Esophagus muscularis mucosa (tissue), 4 donors: ENCODE results near the gene LPIN2. TPM values are rescaled to one million over a fixed set of nuclear protein-coding genes. Genes with fewer than 3 reads are reported as not detected.
"Not testable (repeated sequence)": the region's sequence is repeated elsewhere in the genome, so short reads cannot be mapped to it uniquely, and the experiment has no call there.

Experiments used
- DNase-seq: peaks from one replicate; pipeline ENCODE4 v3.0.0-alpha.2; 2017; ENCODE audit errors: extremely low spot score
- H3K27ac ChIP-seq, 4 donors: fragments of 200-600 bp; sonication (generic); replicated peaks in 1 of 4; 1 replicate in 3 of 4; 2 replicates in 1 of 4; pipeline ENCODE4 v1.5.1; 2016 to 2019; ENCODE audit warnings: mild to moderate bottlenecking in 1 of 4
- H3K27me3 ChIP-seq, 4 donors: fragments of 200-600 bp; sonication (generic); one replicate each; pipeline versions ENCODE4 v1.5.1 to v1.6.0; 2016 to 2019
- H3K36me3 ChIP-seq, 4 donors: fragments of 200-600 bp; sonication (generic); one replicate each; pipeline ENCODE4 v1.5.1; 2016 to 2019
- H3K4me1 ChIP-seq, 4 donors: fragments of 200-600 bp; sonication (generic); one replicate each; pipeline ENCODE4 v1.5.1; 2016 to 2019
- H3K4me3 ChIP-seq, 4 donors: fragments of 200-600 bp; sonication (generic); 1 replicate in 2 of 4; 2 replicates in 2 of 4; pipeline ENCODE4 v1.5.1; 2016 to 2019; ENCODE audit warnings: mild to moderate bottlenecking in 4 of 4, moderate library complexity in 1 of 4
- H3K9me3 ChIP-seq, 4 donors: fragments of 200-600 bp; sonication (generic); 1 replicate in 3 of 4; 2 replicates in 1 of 4; pipeline ENCODE4 v1.5.1; 2016 to 2019
- EP300 ChIP-seq: sonication (generic); formaldehyde crosslinking; IDR thresholded peaks from one replicate; pipeline ENCODE4 v1.6.1; 2017; ENCODE audit warnings: antibody characterized with exemption
- POLR2A ChIP-seq: fragments of 450-650 bp; IDR thresholded peaks from one replicate; pipeline ENCODE4 v1.6.1; 2017; ENCODE audit warnings: antibody characterized with exemption, moderate library complexity, mild to moderate bottlenecking, low read depth
- POLR2AphosphoS5 ChIP-seq, 2 donors: sonication (generic); formaldehyde crosslinking; IDR thresholded peaks; one replicate each; pipeline ENCODE4 v1.6.1; 2017; ENCODE audit warnings: antibody characterized with exemption in 2 of 2
- WGBS: methylation state at CpG from one replicate; pipeline ENCODE4 v1.1.5; 2018; 5-methylcytosine and 5-hydroxymethylcytosine counted together
- intact Hi-C: fragments of 100-400 bp; cut with DNase I; formaldehyde crosslinking; loops from one replicate; pipeline ENCODE4 v1.15.1; 2023
- total RNA-seq, 4 donors: library from RNA; depleted of rRNA; stranded (reverse); fragments of >200 nt; gene quantifications; one replicate each; pipeline versions ENCODE4 v1.1.0 to v1.2.1, GENCODE V29; 2016
- TF ChIP-seq, protein P1 (sequence below), 3 experiments: fragments of 200-600 bp in 2 of 3; fragments of 450-650 bp in 1 of 3; sonication (generic) in 2 of 3; IDR thresholded peaks; one replicate each; pipeline ENCODE4 v1.5.1; 2017 to 2019; ENCODE audit warnings: antibody characterized with exemption in 3 of 3, mild to moderate bottlenecking in 2 of 3, moderate library complexity in 1 of 3

The LPIN2 gene
- total RNA-seq, 4 donors from 2014 or later, result 15.4 to 26.9 (median 24.8) TPM

DNA sequence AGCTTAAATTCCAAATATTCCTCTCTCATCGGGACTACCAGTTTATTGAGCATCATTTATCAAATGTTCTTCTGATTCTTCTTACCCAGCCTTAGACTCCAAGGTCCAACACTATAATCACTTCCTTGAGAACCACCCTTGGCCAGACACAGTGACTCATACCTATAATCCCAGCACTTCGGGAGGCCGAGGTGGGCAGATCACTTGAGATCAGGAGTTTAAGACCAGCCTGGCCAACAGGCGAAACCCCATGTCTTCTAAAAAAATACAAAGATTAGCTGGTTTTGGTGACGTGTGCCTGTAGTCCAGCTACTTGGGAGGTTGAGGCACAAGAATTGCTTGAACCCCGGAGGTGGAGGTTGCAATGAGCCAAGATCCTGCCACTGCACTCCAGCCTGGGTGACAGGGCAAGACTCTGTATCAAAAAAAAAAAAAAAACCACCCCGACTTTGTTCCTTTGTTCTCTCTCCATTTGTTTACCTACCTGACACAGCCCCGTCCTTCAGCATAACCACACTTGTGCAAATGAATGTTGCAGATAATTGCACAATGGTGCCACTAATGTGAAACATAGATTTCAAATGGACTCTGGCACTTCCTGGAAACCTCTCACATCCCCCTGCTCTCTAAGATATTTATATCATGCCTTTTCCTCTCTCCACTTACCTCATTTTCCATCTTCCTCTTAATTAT lies 38.9 kb upstream of the LPIN2 start:
- Histone ChIP-seq H3K4me1 (no peaks in the 10 kb centered on the region), H3K36me3 (no peaks in the 10 kb centered on the region), H3K9me3 (no peaks in the 10 kb centered on the region), H3K27ac (no peak overlapping the region), H3K27me3 (no peaks in the 10 kb centered on the region), H3K4me3 (no peak overlapping the region)
- intact Hi-C loops, result no loop called here
- WGBS, result 80% methylated on average over 8 of the region's 8 CpGs
- DNase-seq, result no peak
- TF ChIP-seq POLR2A, result no peak
- no peak for TF ChIP-seq POLR2AphosphoS5 (IDR thresholded peaks at IDR 0.05)
- TF ChIP-seq EP300, result no peak
- TF ChIP-seq, protein P1, sequence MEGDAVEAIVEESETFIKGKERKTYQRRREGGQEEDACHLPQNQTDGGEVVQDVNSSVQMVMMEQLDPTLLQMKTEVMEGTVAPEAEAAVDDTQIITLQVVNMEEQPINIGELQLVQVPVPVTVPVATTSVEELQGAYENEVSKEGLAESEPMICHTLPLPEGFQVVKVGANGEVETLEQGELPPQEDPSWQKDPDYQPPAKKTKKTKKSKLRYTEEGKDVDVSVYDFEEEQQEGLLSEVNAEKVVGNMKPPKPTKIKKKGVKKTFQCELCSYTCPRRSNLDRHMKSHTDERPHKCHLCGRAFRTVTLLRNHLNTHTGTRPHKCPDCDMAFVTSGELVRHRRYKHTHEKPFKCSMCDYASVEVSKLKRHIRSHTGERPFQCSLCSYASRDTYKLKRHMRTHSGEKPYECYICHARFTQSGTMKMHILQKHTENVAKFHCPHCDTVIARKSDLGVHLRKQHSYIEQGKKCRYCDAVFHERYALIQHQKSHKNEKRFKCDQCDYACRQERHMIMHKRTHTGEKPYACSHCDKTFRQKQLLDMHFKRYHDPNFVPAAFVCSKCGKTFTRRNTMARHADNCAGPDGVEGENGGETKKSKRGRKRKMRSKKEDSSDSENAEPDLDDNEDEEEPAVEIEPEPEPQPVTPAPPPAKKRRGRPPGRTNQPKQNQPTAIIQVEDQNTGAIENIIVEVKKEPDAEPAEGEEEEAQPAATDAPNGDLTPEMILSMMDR (IDR thresholded peaks at IDR 0.05), result no peak

DNA sequence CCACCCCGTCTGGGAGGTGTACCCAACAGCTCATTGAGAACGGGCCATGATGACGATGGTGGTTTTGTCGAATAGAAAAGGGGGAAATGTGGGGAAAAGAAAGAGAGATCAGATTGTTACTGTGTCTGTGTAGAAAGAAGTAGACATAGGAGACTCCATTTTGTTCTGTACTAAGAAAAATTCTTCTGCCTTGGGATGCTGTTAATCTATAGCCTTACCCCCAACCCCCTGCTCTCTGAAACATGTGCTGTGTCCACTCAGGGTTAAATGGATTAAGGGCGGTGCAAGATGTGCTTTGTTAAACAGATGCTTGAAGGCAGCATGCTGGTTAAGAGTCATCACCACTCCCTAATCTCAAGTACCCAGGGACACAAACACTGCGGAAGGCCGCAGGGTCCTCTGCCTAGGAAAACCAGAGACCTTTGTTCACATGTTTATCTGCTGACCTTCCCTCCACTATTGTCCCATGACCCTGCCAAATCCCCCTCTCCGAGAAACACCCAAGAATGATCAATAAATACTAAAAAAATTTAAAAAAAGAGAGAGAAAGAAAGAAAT lies 37.0 kb upstream of the LPIN2 start:
- H3K36me3 ChIP-seq, H3K4me1 ChIP-seq, H3K4me3 ChIP-seq, intact Hi-C loops, DNase-seq, H3K27ac ChIP-seq, H3K27me3 ChIP-seq, H3K9me3 ChIP-seq: not testable (repeated sequence)
- 98% methylated on average over 3 of the region's 8 CpGs for WGBS

DNA sequence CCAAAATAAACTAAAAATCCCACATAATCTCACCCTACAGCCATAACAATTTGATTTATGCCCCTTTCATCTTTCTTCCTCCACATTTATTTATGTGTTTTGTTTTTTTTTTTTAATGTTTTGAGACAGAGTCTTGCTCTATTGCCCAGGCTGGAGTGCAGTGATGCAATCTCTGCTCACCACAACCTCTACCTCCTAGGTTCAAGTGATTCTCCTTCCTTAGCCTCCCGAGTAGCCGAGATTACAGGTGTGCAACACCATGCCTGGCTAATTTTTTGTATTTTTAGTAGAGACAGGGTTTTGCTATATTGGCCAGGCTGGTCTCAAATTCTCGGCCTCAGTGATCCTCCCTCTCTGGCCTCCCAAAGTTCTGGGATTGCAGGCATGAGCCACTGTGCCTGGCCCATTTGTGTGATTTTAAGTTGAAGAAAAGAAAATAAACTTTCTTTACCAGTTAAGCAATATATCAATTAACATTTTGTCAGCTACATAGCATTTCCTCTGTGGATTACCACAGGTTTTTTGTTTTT lies 35.9 kb upstream of the LPIN2 start:
- DNase-seq, result no peak
- Histone ChIP-seq H3K36me3 (no peaks in the 10 kb centered on the region), H3K27me3 (no peaks in the 10 kb centered on the region), H3K9me3 (no peaks in the 10 kb centered on the region), H3K4me1 (peaks cover 0 to 9% (median 5%) of the 10 kb centered on the region in 4 donors), H3K27ac (no peak overlapping the region), H3K4me3 (no peak overlapping the region)
- 89% methylated on average over 3 of the region's 3 CpGs for WGBS
- TF ChIP-seq, protein P1 (IDR thresholded peaks at IDR 0.05), result no peak
- TF ChIP-seq POLR2AphosphoS5 (IDR thresholded peaks at IDR 0.05), result no peak
- no peak for TF ChIP-seq EP300
- no peak for TF ChIP-seq POLR2A
- intact Hi-C loops, result no loop called here

DNA sequence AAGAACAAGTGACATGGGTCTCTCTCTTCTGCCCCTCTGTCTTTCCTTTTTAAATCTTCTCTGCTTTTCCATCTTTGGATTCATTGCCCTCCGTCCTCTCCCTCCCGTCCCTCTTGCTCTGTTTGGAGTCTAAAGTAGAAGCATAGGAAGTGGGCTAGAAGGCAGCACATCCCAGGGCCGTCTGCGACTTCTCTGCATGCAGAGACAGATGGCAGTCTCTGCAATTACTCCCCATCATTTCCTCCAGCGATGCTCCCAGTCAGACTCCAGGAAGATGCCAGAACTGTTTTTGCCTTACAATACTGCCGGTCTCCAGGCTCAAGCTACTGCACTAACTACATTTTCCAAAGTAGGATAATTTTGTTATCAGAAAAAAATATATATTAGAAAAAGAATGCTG lies 35.2 kb upstream of the LPIN2 start:
- intact Hi-C loops, result no loop called here
- no peak overlapping the region for H3K27ac ChIP-seq
- H3K4me1 ChIP-seq, result peaks cover 0 to 9% (median 5%) of the 10 kb centered on the region in 4 donors
- no peaks in the 10 kb centered on the region for H3K36me3 ChIP-seq
- no peaks in the 10 kb centered on the region for H3K27me3 ChIP-seq
- no peak for DNase-seq
- H3K4me3 ChIP-seq, result no peak overlapping the region
- 45% methylated on average over 6 of the region's 6 CpGs for WGBS
- no peaks in the 10 kb centered on the region for H3K9me3 ChIP-seq
- TF ChIP-seq EP300 (no peak), POLR2AphosphoS5 (IDR thresholded peaks at IDR 0.05) (no peak), POLR2A (no peak)
- TF ChIP-seq, protein P1 (IDR thresholded peaks at IDR 0.05), result no peak

DNA sequence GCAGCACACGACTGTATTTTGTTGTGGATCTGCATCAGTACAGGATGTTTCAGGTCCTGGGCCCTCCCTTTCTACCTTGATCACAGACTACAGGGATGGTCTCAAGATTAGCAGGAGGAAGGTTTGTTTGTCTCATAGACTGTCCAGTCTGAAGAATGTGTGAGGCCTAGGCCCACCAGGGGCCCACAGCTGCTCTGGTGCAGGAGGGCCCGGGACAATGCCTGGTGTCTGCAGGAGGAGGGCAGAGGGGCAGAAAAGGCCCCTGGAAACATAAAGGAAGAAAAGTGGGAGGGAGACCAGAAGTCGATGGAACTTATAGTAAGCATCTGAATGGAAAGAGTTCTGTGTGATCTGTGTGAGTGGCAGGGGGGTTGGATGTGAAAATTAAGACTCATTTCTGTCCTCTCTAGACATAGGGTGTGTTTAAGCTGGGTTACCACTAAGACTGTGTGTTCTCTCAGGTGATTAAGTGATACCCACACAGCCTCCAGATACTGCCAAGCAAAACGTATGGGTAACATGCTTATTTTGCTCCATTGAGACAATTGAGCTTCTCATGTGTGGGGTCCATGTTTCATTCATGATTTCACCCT lies 33.4 kb upstream of the LPIN2 start:
- intact Hi-C loops, result no loop called here
- Histone ChIP-seq H3K36me3 (no peaks in the 10 kb centered on the region), H3K4me1 (peaks cover 0 to 9% (median 5%) of the 10 kb centered on the region in 4 donors), H3K27ac (no peak overlapping the region), H3K9me3 (no peaks in the 10 kb centered on the region), H3K4me3 (no peak overlapping the region), H3K27me3 (no peaks in the 10 kb centered on the region)
- 86% methylated on average over 4 of the region's 4 CpGs for WGBS
- TF ChIP-seq POLR2A, result no peak
- TF ChIP-seq, protein P1 (IDR thresholded peaks at IDR 0.05), result no peak
- no peak for TF ChIP-seq EP300
- TF ChIP-seq POLR2AphosphoS5 (IDR thresholded peaks at IDR 0.05), result no peak
- no peak for DNase-seq
